ENCODE results near the gene CACNA2D2. TPM values are rescaled to one million over a fixed set of nuclear protein-coding genes. Genes with fewer than 3 reads are reported as not detected.

The CACNA2D2 gene
- polyA plus RNA-seq, 1 of the 3 experiments (the other 2 are of a cell fraction) = 1.1 TPM

DNA sequence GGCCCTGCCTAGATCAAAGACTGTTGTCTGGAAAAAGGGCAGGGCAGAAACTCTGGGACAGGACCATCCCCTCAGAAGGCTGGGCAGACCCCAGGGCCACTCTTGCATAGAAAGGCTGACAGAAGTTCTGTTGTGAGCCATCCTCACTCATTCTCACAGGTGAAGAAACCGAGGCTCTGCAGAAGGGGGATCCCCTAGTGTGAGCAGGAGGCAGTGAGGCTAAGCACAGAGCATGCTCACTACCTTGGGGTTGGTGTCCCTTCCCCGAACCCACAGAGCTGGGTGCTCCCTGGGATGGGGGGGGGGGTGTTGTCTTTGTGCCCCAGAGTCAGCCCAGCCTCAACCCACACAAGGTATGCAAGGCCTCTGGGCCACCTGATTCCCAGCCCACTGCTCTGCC is 93.2 kb downstream of the CACNA2D2 start:
- peak overlapping the region in 1 of 2 experiments; percentile 92; a peak in 1 of 4 replicates for H3K27ac ChIP-seq (ENCODE audit: low read depth in 2 of 2, low read length in 1 of 2)
- ChIA-PET CTCF (interaction anchor here (0.8 to 6.5 kb wide), 4 partner anchors 12 to 27 kb away, joined by 3 to 43 read pairs (median 4); no protein-coding TSS in a partner anchor), POLR2A (no interaction called here)
- H2AFZ ChIP-seq (ENCODE audit: low read depth) = no peak overlapping the region
- H3F3A ChIP-seq (replicated peaks; ENCODE audit: insufficient read depth) = no peaks in the 10 kb centered on the region
- H3K36me3 ChIP-seq (replicated peaks in 1 of 2; ENCODE audit: control insufficient read depth in 1 of 2, insufficient read depth in 2 of 2, low read length in 1 of 2) = no peaks in the 10 kb centered on the region
- H3K9ac ChIP-seq = no peak overlapping the region
- H3K9me2 ChIP-seq = no peaks in the 10 kb centered on the region
- TF ChIP-seq GATA2 (CRISPR knock-in tag; IDR thresholded peaks at IDR 0.05) = no peak
- TF ChIP-seq SMC3 (IDR thresholded peaks at IDR 0.05; ENCODE audit: low read depth, low read length) = no peak
- no peak for TF ChIP-seq TCF12 (IDR thresholded peaks at IDR 0.05)
- TF ChIP-seq, protein P1, sequence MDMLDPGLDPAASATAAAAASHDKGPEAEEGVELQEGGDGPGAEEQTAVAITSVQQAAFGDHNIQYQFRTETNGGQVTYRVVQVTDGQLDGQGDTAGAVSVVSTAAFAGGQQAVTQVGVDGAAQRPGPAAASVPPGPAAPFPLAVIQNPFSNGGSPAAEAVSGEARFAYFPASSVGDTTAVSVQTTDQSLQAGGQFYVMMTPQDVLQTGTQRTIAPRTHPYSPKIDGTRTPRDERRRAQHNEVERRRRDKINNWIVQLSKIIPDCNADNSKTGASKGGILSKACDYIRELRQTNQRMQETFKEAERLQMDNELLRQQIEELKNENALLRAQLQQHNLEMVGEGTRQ (IDR thresholded peaks at IDR 0.05; ENCODE audit: borderline replicate concordance, low read depth, low read length) = no peak
- TF ChIP-seq NFIC (IDR thresholded peaks at IDR 0.05; ENCODE audit: borderline replicate concordance) = no peak
- no peak for TF ChIP-seq REST (IDR thresholded peaks at IDR 0.05; ENCODE audit: low read depth, low read length)
- no peak for TF ChIP-seq CTCF (IDR thresholded peaks at IDR 0.05)
- peaks cover 0 to 57% of the 10 kb centered on the region in 2 experiments; a peak in 1 of 4 replicates for H3K4me1 ChIP-seq (ENCODE audit: control insufficient read depth in 1 of 2, insufficient read depth in 2 of 2, low read depth in 1 of 2, low read length in 1 of 2)
- no peaks in the 10 kb centered on the region for H3K79me2 ChIP-seq (ENCODE audit: insufficient read depth)
- H3K9me3 ChIP-seq = no peaks in the 10 kb centered on the region
- WGBS (ENCODE audit: low lambda C conversion rate) = no CpG with 5 or more reads among the region's 2 CpGs
- no peaks in the 10 kb centered on the region for H3K27me3 ChIP-seq (ENCODE audit: insufficient read depth)
- no peak overlapping the region for H3K4me2 ChIP-seq
- no peaks in the 10 kb centered on the region for H4K20me1 ChIP-seq (ENCODE audit: insufficient read depth)
- H3K4me3 ChIP-seq (ENCODE audit: low read depth in 2 of 2, low read length in 1 of 2) = no peak overlapping the region
- no peak for DNase-seq

DNA sequence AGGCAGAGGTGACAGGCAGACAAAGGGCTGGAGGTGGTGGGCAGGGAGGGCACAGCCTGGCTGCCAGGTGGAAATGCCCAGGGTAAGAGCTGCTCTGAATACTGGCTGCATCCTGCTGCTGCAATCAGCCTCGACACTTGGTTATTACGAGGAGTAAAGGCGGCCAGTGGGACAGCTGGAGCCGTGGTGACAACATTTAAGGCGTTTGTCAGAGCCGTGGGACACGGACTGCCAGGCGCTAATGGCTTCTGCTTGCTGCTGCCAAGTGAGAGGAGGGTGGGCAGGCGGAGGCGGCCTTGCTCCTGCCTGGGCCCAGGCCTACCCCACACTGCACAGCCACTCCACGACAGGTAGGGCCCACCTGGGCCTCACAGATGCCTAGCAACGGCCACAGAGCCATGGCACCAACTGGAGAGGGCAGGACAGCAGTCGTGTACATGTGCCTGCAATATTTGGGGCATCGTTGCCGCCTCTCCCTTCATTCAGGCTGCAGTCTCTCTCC is 94.9 kb downstream of the CACNA2D2 start:
- Histone ChIP-seq H3K9me2 (no peaks in the 10 kb centered on the region), H3K9me3 (no peaks in the 10 kb centered on the region), H2AFZ (ENCODE audit: low read depth) (no peak overlapping the region), H3K4me3 (ENCODE audit: low read depth in 2 of 2, low read length in 1 of 2) (no peak overlapping the region), H4K20me1 (ENCODE audit: insufficient read depth) (no peaks in the 10 kb centered on the region), H3K9ac (no peak overlapping the region), H3K4me2 (no peak overlapping the region), H3K27me3 (ENCODE audit: insufficient read depth) (no peaks in the 10 kb centered on the region), H3K79me2 (ENCODE audit: insufficient read depth) (no peaks in the 10 kb centered on the region), H3K4me1 (ENCODE audit: control insufficient read depth in 1 of 2, insufficient read depth in 2 of 2, low read depth in 1 of 2, low read length in 1 of 2) (peaks cover 0 to 63% of the 10 kb centered on the region in 2 experiments; a peak in 1 of 4 replicates), H3K36me3 (replicated peaks in 1 of 2; ENCODE audit: control insufficient read depth in 1 of 2, insufficient read depth in 2 of 2, low read length in 1 of 2) (no peaks in the 10 kb centered on the region), H3F3A (replicated peaks; ENCODE audit: insufficient read depth) (no peaks in the 10 kb centered on the region), H3K27ac (ENCODE audit: low read depth in 2 of 2, low read length in 1 of 2) (peak overlapping the region in 1 of 2 experiments; percentile 60; a peak in 1 of 4 replicates)
- ChIA-PET CTCF (interaction anchor here (1.0 to 2.0 kb wide), 5 partner anchors 11 to 134 kb away, joined by 3 to 6 read pairs (median 5); no protein-coding TSS in a partner anchor), POLR2A (interaction anchor here (1.6 kb wide), 1 partner anchor 18 kb away, joined by 7 read pairs; no protein-coding TSS in a partner anchor)
- no peak for DNase-seq
- 63% methylated on average over 10 of the region's 15 CpGs for WGBS (ENCODE audit: low lambda C conversion rate)
- TF ChIP-seq, protein P2, sequence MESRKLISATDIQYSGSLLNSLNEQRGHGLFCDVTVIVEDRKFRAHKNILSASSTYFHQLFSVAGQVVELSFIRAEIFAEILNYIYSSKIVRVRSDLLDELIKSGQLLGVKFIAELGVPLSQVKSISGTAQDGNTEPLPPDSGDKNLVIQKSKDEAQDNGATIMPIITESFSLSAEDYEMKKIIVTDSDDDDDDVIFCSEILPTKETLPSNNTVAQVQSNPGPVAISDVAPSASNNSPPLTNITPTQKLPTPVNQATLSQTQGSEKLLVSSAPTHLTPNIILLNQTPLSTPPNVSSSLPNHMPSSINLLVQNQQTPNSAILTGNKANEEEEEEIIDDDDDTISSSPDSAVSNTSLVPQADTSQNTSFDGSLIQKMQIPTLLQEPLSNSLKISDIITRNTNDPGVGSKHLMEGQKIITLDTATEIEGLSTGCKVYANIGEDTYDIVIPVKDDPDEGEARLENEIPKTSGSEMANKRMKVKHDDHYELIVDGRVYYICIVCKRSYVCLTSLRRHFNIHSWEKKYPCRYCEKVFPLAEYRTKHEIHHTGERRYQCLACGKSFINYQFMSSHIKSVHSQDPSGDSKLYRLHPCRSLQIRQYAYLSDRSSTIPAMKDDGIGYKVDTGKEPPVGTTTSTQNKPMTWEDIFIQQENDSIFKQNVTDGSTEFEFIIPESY (IDR thresholded peaks at IDR 0.05; ENCODE audit: borderline replicate concordance, low read depth) = no peak
- TF ChIP-seq TCF12 (IDR thresholded peaks at IDR 0.05) = no peak
- TF ChIP-seq POLR2AphosphoS5 (IDR thresholded peaks at IDR 0.05; ENCODE audit: low read depth, low read length) = no peak
- no peak for TF ChIP-seq MXI1 (IDR thresholded peaks at IDR 0.05; ENCODE audit: low read depth, low read length)
- TF ChIP-seq REST (IDR thresholded peaks at IDR 0.05; ENCODE audit: low read depth, low read length) = no peak
- no peak for TF ChIP-seq RCOR1 (IDR thresholded peaks at IDR 0.05; ENCODE audit: low read length)
- no peak for TF ChIP-seq RFX5 (IDR thresholded peaks at IDR 0.05; ENCODE audit: low read length)
- no peak for TF ChIP-seq CHD2 (IDR thresholded peaks at IDR 0.05; ENCODE audit: low read length, partially characterized antibody)

All from SK-N-SH (cell line).